Cardiac fibroblast (primary cell): ENCODE data around the gene SH2D7.

Experiments
- DNase-seq, 2 donors: peaks; one replicate each; pipeline versions ENCODE4 v3.0.0 to v3.0.0-alpha.2; 2010; ENCODE audit warnings: low read depth in 2 of 2
- H3K4me3 ChIP-seq, 2 donors: replicated peaks in 1 of 2; 1 replicate in 1 of 2; 2 replicates in 1 of 2; pipeline ENCODE4 v1.5.1; 2011; ENCODE audit warnings: low read depth in 2 of 2, low read length in 2 of 2, mild to moderate bottlenecking in 2 of 2, moderate library complexity in 1 of 2
- CTCF ChIP-seq: IDR thresholded peaks from one replicate; pipeline ENCODE4 v1.5.1; 2011; ENCODE audit warnings: low read depth, mild to moderate bottlenecking, low read length, inconsistent platforms

Gene SH2D7

DNA sequence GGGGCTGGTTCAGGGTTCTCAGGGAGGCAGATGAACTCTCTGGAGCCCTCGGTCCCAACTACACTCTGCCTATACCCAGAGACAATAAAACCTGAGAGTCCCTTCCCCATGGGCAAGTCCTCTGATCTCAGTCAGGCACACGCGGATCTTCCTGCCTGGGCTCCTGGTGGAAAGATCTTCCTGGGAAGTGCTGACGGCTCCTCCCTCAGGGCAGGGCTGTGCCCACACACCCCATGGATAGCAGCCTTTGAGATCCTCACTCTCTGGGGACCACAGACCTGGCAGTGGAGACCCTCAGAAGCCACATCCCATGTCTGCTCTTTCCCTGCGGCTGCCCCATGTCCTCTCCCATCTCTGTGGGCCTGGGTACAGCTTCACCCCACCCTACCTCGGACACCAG is 10.4 kb downstream of the SH2D7 start:
- H3K4me3 ChIP-seq: no peak overlapping the region
- TF ChIP-seq CTCF: no peak
- DNase-seq: no peak

- no peak for DNase-seq
- H3K4me3 ChIP-seq: no peak overlapping the region
- no peak for TF ChIP-seq CTCF
Observed at GRCh38 chr15:78103406-78104118, 11.2 kb downstream of the SH2D7 start.

- no peak for TF ChIP-seq CTCF
- no peak for DNase-seq
Observed at GRCh38 chr15:78104119-78104479, 11.7 kb downstream of the SH2D7 start.

DNA sequence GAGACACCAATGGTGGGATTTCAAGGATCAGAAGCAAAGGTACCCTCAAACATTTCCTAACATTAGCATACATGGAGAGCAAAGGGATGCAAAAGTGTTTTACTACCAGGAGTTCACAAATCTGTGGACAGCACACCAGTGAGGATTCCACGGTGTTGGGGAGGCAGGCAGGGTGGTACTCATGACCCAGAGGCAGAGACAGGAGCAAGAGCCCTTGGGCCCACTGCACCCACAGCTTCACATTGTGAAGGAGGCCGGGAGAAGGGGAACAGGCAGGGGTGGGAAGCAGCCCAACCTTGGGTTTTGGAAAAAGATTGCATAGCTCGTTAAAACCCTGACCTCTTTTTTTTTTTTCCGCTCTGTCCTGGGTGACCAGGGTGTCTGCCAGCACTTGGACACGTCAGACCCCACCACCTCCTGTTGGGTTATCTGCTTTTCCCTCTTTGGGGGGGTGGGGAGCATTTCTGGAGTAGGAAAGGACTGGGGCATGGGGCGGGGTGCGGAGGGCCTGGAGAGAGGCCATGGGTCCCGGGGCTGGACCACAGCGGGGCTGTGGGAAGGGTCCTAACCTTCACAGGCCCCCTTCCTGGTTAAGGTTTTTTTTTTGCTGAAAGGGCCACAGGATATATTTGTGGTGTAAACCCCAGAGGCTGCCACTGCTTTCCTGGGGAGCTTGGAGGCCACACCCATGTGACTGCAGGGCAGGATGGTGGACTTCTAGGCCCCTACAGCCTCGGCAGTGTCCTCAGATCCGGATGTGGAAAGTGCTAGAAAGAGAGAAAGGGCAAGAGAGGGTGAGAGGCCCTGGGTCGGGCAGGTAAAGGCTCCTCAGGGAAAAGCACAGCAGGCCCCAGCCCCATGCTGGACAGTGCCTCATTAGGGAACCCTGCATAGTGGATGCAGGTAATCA is 12.5 kb downstream of the SH2D7 start:
- no peak for TF ChIP-seq CTCF
- no peak for DNase-seq
- no peak overlapping the region for H3K4me3 ChIP-seq

More at GRCh38 chr15:78104119-78104479, 11.7 kb downstream of the SH2D7 start:
- H3K4me3 ChIP-seq: no peak overlapping the region

DNA sequence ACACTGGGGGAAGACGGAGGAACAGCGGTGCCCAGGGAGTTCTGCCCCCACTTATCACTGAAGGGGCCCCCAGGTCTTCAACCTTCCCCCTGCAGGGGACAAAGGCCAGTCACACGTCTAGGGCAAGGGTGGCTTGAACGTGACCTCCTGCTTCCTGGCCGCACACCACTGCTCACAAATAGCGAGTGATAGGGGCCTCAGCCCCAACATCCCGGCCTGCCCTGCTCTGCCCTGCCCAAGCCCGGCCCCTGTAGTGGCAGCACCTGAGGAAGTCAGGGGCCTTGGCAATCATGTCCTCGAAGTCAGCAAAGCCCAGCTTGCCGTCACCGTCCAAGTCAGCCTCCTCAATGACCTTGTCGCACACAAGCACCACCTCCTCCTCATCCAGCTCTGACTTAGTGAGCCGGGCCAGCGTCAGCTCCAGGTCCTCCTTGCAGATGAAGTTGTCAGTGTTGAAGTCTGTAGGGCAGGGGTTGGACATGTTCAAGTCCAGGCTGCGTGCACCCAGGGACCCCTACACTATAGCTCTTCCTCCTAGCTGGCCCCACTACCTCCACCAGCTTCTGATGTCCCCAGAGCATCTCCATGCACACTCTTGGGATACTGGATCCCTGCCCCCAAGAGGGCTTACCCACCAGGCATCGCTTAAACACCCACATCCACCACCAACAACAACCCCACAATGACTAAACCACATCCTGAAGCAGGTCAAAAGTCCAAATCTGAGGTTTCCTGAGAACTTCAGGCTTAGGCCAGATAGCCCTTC is 13.3 kb downstream of the SH2D7 start:
- TF ChIP-seq CTCF: no peak
- no peak overlapping the region for H3K4me3 ChIP-seq
- DNase-seq: peak in 1 of 2 donors; percentile 19

DNA sequence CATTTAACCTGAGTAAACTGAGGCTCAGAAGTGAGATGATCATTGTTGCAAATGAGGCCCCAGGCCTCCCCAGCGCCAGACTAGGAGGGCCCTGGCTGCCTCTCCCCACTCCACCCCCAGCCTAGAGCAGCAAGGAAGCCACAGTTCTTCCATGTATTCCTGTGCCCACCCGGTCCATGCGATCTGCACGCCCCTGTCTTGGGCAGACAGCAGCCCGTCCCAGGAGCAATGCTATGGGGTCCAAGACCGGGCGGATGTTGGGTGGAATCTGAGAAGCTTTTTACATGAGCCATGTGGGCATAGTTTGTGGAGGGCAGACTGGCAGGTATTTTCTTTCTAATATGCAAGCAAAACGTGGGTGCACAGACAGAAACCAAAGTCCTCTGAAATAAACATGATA is 15.1 kb downstream of the SH2D7 start:
- DNase-seq: no peak
- no peak for TF ChIP-seq CTCF
- no peak overlapping the region for H3K4me3 ChIP-seq
